22Rv1 (cell line): ENCODE results near the gene PSG1.
"Not testable (repeated sequence)": the region's sequence is repeated elsewhere in the genome, so short reads cannot be mapped to it uniquely, and the experiment has no call there.

ENCODE experiments used
- H3K27ac ChIP-seq: fragments of 450-650 bp; 2 replicates; pipeline ENCODE4 v1.5.1; 2017
- ZFX ChIP-seq: fragments of 450-650 bp; IDR thresholded peaks from 2 replicates; pipeline ENCODE4 v1.6.1; 2017; ENCODE audit warnings: antibody characterized with exemption, borderline replicate concordance
- TF ChIP-seq, protein P1 (sequence below): fragments of 450-650 bp; IDR thresholded peaks from 2 replicates; pipeline ENCODE4 v1.5.1; 2017; ENCODE audit warnings: mild to moderate bottlenecking

PSG1 gene

DNA sequence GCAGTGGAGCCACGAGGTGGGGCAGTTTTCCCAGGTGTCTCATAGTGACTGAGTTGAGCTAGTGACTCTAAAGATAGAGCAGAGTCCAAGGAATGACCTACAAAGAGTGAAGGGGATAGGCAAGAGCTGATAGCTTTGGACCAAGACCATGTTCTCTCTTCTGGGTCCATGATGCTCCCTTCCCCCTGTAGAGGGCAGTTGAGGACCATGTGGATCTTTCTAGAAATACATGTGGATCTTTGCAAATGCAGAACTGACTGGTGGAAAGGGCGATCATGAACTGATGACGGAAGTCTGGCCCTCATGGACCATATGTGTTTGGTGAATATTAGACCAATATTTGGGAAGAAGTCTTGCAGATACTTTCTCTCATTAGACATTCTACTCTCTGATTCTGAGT is 6.9 kb downstream of the PSG1 start:
- no peak for TF ChIP-seq ZFX
- TF ChIP-seq, protein P1, sequence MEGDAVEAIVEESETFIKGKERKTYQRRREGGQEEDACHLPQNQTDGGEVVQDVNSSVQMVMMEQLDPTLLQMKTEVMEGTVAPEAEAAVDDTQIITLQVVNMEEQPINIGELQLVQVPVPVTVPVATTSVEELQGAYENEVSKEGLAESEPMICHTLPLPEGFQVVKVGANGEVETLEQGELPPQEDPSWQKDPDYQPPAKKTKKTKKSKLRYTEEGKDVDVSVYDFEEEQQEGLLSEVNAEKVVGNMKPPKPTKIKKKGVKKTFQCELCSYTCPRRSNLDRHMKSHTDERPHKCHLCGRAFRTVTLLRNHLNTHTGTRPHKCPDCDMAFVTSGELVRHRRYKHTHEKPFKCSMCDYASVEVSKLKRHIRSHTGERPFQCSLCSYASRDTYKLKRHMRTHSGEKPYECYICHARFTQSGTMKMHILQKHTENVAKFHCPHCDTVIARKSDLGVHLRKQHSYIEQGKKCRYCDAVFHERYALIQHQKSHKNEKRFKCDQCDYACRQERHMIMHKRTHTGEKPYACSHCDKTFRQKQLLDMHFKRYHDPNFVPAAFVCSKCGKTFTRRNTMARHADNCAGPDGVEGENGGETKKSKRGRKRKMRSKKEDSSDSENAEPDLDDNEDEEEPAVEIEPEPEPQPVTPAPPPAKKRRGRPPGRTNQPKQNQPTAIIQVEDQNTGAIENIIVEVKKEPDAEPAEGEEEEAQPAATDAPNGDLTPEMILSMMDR = no peak
- H3K27ac ChIP-seq = no peak overlapping the region

DNA sequence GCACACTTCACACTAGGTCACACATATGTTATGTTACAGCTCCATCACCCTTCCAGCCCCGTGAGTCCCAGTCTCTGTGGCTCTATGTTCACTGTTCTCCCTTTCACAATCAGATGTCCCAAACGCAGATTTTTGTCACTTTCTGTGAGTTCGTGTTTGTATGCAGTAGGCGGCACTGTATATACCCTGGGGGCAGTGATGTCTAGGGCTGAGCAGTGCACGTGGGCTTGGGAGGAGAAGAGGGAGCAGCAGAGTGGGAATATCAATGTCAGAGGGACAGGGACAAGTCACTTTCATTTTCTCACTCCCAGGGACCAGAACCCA is 22.0 kb downstream of the PSG1 start:
- H3K27ac ChIP-seq = no peak overlapping the region
- TF ChIP-seq, protein P1 = no peak
- no peak for TF ChIP-seq ZFX

DNA sequence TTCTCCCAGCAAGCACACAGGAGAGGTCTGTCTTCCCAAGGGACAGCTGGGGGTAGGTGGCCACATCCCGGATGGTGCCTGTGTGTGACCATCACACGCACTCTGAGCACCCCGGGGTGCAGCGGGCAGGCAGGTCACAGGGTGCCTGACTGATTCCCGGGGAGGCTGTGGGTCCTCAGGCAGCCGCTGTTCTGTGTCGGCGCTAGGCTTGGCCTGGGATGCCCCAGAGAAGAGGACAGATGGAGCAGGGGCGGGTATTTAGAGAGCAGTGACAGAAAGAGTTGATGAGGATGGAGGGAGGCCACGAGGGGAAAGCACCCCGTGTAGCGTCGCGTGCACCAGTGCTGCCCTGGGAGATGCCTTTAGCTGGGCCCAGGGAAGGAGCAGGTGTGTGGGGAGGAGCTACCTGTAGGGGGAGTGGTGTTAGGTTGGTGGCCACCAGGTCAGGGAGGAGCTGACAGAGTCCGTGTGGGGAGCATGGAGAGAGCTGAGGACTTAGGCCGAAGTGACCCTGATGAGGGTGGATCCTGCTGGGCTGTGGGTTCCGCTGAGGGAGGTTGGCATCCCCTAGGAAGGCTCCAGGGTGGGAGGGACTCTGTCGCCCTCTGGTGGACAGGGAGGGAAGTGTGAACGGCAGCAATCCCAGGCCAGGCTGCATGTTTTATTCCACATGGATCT is 22.5 kb downstream of the PSG1 start:
- H3K27ac ChIP-seq = not testable (repeated sequence)
- TF ChIP-seq, protein P1 = peak; percentile 45

DNA sequence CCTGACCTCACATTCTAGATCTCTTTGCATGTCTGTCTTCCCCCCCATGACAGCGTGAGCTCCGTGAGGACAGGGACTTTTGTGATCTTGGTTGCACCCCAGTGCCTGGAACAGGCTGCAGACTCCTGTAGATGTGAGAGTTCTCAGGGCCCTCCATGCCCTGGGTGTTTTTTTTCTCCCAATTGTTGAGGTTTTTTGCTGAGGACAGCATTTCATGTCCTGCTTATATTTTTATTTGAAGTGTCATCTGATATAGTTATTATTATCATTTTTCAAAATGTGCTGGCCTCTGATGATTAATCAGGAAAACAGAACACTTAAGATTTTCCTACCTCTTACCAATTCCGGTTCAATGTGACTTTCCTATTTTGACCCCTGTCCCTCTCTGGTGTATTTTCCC is 24.8 kb downstream of the PSG1 start:
- H3K27ac ChIP-seq = not testable (repeated sequence)

DNA sequence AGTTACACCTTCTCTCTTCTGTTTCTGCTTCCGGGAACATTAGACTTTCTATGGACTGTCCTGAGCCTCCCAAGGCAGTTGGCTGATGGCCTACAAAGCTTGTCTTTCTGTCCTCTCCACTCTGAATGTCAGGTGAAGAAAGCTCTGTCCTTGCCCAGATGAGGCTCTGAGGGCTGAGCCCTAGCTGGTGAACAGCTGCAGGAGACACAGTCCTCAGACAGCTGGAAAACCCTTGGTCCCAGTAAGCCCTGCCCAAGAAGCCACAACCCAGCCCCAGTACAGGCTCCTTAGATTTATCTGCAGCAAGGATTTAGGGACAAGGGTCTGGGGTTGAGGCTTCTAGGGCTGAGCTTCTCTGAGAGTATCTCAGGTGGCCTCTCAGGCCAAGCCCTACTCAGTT is 26.3 kb downstream of the PSG1 start:
- H3K27ac ChIP-seq = not testable (repeated sequence)

DNA sequence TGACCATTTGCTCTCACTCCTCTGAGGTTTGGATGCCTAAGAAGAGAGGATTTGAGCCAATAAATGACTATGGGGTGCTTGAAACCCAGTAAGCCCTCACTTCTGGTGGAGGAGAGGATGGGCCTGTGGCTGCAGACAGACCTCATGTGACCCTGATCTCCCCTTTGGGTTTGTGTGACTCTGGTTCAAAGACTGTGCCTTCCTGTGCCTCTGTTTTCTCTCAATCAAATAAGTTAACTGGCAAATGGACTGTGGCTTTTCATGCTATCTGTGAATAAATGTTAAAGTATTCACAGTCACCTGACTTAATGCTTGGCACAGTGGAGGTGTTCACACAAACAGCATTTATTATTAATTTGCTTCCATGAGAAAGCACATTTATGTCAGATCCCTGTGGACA is 26.7 kb downstream of the PSG1 start:
- not testable (repeated sequence) for H3K27ac ChIP-seq

DNA sequence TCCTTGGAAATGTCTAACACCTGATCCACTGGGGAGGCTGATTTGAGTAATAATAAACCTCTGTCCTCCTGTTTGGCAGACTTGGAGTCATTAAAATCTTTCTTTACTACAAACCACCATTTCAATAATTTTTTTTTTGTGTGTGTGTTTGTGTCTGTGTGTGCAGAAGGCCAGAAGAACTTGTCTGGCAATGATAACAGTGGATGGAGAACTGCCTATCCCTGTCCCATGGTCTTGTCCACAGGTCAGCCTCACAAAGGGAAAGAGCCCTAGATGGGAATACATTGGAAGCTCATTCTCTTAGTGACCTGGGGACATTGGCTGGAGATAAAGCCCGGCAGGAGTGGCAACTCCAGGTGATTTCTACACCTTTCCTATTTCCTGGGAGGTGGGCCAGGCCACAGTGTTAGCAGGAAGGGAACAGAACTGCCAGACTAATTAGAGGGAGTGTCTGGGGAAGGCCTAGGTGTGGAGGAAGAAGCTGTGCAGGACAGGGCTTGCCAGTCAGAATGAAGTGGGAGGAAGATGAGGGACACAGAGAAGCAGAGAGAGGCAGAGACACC is 27.7 kb downstream of the PSG1 start:
- H3K27ac ChIP-seq = not testable (repeated sequence)

DNA sequence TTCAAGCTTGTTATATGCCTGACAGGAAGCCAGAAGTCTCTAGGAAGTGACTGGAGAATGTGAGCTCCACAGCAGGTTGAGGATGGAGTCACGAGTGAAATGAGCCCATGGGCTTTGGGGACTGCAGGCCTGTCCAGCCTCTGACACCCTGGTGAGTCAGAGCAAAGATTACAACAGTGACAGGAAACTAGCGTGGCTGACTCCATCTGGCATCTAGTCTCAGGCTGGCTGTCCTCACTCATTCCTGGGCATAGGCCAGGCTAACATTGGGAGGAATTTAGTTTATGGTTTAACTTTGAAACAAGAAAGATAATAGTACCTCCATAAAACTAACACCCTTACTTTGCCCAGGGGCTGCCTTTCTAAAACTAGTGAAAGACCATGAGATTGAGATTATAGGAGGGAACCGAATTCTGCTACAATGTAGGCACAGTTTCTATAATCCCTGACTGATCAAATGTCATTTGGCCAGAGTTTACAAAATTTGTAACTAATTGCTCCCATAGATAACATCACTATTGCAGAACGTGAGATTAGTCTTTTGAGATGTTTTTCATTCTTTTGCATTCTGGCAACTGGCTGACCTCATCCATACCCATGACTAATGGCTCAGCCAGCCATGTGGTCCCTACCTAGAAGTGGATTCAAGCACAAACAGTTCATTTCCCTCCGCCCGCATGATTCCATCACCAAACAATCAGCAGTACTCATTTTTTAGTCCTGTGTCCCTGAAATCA is 28.4 kb downstream of the PSG1 start:
- H3K27ac ChIP-seq = no peak overlapping the region
- TF ChIP-seq, protein P1 = no peak
- TF ChIP-seq ZFX = no peak

DNA sequence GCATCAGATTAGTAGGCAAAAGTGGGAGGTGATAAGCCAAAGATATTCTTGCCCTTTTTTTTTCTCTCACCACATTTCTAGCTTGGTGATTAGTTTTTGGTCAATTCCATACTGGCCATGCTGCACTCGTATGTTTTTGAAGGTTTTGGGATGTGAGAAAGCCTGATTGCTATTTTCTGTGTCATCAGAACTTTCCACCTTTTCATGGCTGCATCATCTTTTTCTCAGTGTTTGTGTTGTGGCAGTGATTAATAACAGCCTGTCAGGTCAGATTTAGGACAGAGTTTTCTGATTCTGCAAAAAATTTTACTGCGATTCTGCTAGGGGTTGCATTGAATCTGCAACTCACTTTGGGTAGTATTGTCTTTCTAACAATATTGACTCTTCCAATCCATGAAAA is 32.9 kb downstream of the PSG1 start:
- no peak for TF ChIP-seq ZFX
- TF ChIP-seq, protein P1 = no peak
- H3K27ac ChIP-seq = no peak overlapping the region

DNA sequence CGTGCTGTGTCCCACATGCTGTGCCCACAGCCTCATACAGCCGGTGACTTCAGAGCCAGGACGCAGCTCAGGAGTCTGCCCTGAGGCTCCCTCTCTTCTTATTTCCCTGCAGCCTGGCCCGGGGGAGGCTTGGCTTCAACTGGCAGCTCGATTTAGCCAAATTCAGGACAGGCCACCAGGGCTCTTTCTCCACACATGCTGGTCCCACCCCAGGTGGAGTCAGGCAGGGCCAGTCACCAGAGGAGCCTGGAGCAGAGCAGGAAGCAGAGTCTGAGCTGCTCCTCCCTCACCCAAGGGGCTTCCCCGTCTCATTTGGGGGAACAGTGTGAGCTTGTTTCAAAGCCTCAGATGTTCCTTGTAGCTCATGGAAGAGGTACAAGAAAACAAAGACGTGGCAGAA is 35.9 kb downstream of the PSG1 start:
- not testable (repeated sequence) for H3K27ac ChIP-seq

DNA sequence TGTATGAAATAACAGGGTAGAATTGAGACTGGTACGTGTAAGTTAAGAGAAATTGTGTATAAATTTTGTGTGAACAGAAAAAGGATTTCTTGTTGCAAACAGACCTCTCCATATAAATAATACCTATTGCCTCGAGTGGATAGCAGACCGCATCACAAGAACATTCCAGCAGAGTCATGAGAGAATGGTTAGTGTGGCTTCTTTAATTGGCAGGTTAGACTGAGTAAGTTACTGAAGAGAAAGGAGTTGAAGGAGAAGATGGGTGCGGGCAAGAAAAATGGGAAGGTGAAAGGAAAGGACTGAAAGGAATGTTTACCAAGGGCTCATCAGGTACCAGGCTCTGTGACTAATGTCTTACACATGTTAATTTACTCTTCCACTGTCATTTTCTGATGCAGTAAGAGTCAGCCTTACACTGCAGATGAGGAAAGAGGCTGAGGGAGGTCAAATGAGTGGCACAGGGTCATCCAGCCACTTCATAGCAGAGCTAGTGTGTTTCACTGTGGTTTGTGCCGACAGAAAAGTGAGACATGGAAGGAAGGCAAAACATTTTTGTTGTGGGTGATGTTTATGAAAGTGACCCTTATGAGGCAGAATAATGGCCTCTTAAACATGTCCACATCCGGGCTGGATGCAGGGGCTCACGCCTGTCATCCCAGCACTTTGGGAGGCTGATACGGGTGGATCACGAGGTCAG is 46.6 kb downstream of the PSG1 start:
- not testable (repeated sequence) for H3K27ac ChIP-seq

DNA sequence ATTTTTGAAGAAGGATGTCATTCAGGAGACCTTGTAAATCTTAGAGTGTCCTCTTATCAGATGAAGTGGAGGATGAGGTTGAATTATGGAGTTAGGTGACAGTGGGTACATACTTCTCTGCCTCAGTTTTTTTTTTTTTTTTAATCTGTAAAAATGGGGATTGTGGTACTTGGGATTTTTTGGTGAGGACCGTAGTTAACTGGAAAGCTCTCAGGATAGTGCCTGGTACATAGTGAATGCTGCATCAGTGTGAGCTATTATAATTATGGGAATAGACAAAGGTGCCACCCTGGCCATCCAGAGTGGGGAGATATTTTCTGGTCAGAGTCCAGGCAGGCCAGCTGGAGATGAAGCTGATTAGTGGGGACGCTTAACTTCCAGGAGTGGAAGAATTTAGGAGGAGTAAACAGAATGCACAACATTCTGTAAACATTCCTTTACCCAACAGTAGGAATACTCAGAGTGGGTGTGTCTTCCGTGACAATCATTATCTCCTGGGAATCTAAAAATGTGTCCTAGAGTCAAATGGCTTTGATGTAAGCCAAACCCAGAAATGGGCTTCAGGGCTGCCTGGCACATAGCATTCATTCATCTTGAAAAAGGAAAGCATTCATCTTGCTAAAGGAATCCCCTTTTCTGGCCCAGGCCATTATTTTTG is 47.4 kb downstream of the PSG1 start:
- H3K27ac ChIP-seq = not testable (repeated sequence)
